Measurements from ENCODE around the gene IL1RAPL1.

The IL1RAPL1 gene

GRCh38 chrX:29902004-29902403 lies 1314.8 kb downstream of the IL1RAPL1 start:
- H3K79me2 ChIP-seq (ENCODE audit: insufficient read depth, low read length) = no peaks in the 10 kb centered on the region
- H3K9me3 ChIP-seq (ENCODE audit: insufficient read depth, low read length) = no peaks in the 10 kb centered on the region
- TF ChIP-seq EZH2phosphoT487 (conservative IDR thresholded peaks at IDR 0.05; ENCODE audit: low read length) (no peak), CTCF (IDR thresholded peaks at IDR 0.05; ENCODE audit: insufficient read depth, low read length, poor library complexity, severe bottlenecking) (no peak)
- H3K9me2 ChIP-seq (replicated peaks; ENCODE audit: insufficient read depth, low read length) = no peaks in the 10 kb centered on the region
- H3K36me3 ChIP-seq (ENCODE audit: low read length) = no peaks in the 10 kb centered on the region
- no peaks in the 10 kb centered on the region for H3F3A ChIP-seq (ENCODE audit: insufficient read depth)
- no peak overlapping the region for H3K4me2 ChIP-seq (ENCODE audit: low read depth, low read length, poor library complexity, severe bottlenecking)
- H3K9ac ChIP-seq (ENCODE audit: low read length) = no peak overlapping the region
- H4K20me1 ChIP-seq (ENCODE audit: low read depth, low read length) = no peaks in the 10 kb centered on the region
- no peak overlapping the region for H2AFZ ChIP-seq (ENCODE audit: low read depth, low read length, severe bottlenecking)
- H3K4me3 ChIP-seq (ENCODE audit: insufficient read depth, low read length, poor library complexity, severe bottlenecking) = no peak overlapping the region
- no peaks in the 10 kb centered on the region for H3K27me3 ChIP-seq (ENCODE audit: low read length)
- H3K27ac ChIP-seq (ENCODE audit: low read depth, low read length) = no peak overlapping the region

GRCh38 chrX:29903360-29903759 lies 1316.1 kb downstream of the IL1RAPL1 start:
- Histone ChIP-seq H3F3A (ENCODE audit: insufficient read depth) (no peaks in the 10 kb centered on the region), H4K20me1 (ENCODE audit: low read depth, low read length) (no peaks in the 10 kb centered on the region), H3K9me2 (replicated peaks; ENCODE audit: insufficient read depth, low read length) (no peaks in the 10 kb centered on the region)

GRCh38 chrX:29911673-29912072 lies 1324.4 kb downstream of the IL1RAPL1 start:
- H3K4me3 ChIP-seq (ENCODE audit: insufficient read depth, low read length, poor library complexity, severe bottlenecking) = no peak overlapping the region
- H4K20me1 ChIP-seq (ENCODE audit: low read depth, low read length) = no peaks in the 10 kb centered on the region
- H2AFZ ChIP-seq (ENCODE audit: low read depth, low read length, severe bottlenecking) = no peak overlapping the region
- no peaks in the 10 kb centered on the region for H3K9me3 ChIP-seq (ENCODE audit: insufficient read depth, low read length)
- no peaks in the 10 kb centered on the region for H3K27me3 ChIP-seq (ENCODE audit: low read length)
- H3K4me2 ChIP-seq (ENCODE audit: low read depth, low read length, poor library complexity, severe bottlenecking) = no peak overlapping the region
- H3K36me3 ChIP-seq (ENCODE audit: low read length) = no peaks in the 10 kb centered on the region
- H3F3A ChIP-seq (ENCODE audit: insufficient read depth) = no peaks in the 10 kb centered on the region
- no peak overlapping the region for H3K27ac ChIP-seq (ENCODE audit: low read depth, low read length)
- no peak overlapping the region for H3K9ac ChIP-seq (ENCODE audit: low read length)
- TF ChIP-seq EZH2phosphoT487 (conservative IDR thresholded peaks at IDR 0.05; ENCODE audit: low read length) (no peak), CTCF (IDR thresholded peaks at IDR 0.05; ENCODE audit: insufficient read depth, low read length, poor library complexity, severe bottlenecking) (no peak)
- no peaks in the 10 kb centered on the region for H3K9me2 ChIP-seq (replicated peaks; ENCODE audit: insufficient read depth, low read length)
- no peaks in the 10 kb centered on the region for H3K79me2 ChIP-seq (ENCODE audit: insufficient read depth, low read length)

More at GRCh38 chrX:29903360-29903759, 1316.1 kb downstream of the IL1RAPL1 start:
- Histone ChIP-seq H3K36me3 (ENCODE audit: low read length) (no peaks in the 10 kb centered on the region), H3K9me3 (ENCODE audit: insufficient read depth, low read length) (no peaks in the 10 kb centered on the region), H3K9ac (ENCODE audit: low read length) (no peak overlapping the region), H3K79me2 (ENCODE audit: insufficient read depth, low read length) (no peaks in the 10 kb centered on the region), H3K4me3 (ENCODE audit: insufficient read depth, low read length, poor library complexity, severe bottlenecking) (no peak overlapping the region), H3K27me3 (ENCODE audit: low read length) (no peaks in the 10 kb centered on the region), H3K27ac (ENCODE audit: low read depth, low read length) (no peak overlapping the region), H3K4me2 (ENCODE audit: low read depth, low read length, poor library complexity, severe bottlenecking) (no peak overlapping the region), H2AFZ (ENCODE audit: low read depth, low read length, severe bottlenecking) (no peak overlapping the region)
- TF ChIP-seq CTCF (IDR thresholded peaks at IDR 0.05; ENCODE audit: insufficient read depth, low read length, poor library complexity, severe bottlenecking) = no peak

DNA sequence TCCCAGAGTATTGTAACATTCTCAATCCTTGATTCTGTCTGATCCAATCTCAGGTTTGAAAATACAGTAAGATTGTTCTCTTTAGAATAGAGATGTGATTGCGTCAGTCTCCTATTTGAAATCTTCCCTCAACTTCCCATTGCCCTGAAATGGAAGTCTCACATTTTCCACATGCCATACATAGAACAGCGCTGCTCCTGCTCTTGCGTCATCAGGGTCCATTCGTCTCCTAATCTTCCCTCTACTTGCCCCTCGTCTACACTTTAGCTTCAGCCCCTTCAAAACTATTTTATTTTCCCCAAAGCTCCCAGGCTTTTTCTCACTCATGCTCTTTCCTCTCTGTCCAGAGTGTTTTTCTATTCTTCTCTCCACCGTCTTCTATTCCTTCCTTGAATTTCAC lies 1326.4 kb downstream of the IL1RAPL1 start:
- TF ChIP-seq EZH2phosphoT487 (conservative IDR thresholded peaks at IDR 0.05; ENCODE audit: low read length) = no peak
- TF ChIP-seq CTCF (IDR thresholded peaks at IDR 0.05; ENCODE audit: insufficient read depth, low read length, poor library complexity, severe bottlenecking) = no peak
- Histone ChIP-seq H3K9me2 (replicated peaks; ENCODE audit: insufficient read depth, low read length) (no peaks in the 10 kb centered on the region), H2AFZ (ENCODE audit: low read depth, low read length, severe bottlenecking) (no peak overlapping the region), H3K27ac (ENCODE audit: low read depth, low read length) (no peak overlapping the region), H3F3A (ENCODE audit: insufficient read depth) (no peaks in the 10 kb centered on the region), H3K79me2 (ENCODE audit: insufficient read depth, low read length) (no peaks in the 10 kb centered on the region), H4K20me1 (ENCODE audit: low read depth, low read length) (no peaks in the 10 kb centered on the region), H3K27me3 (ENCODE audit: low read length) (no peaks in the 10 kb centered on the region), H3K9ac (ENCODE audit: low read length) (no peak overlapping the region), H3K9me3 (ENCODE audit: insufficient read depth, low read length) (no peaks in the 10 kb centered on the region), H3K36me3 (ENCODE audit: low read length) (no peaks in the 10 kb centered on the region), H3K4me2 (ENCODE audit: low read depth, low read length, poor library complexity, severe bottlenecking) (no peak overlapping the region), H3K4me3 (ENCODE audit: insufficient read depth, low read length, poor library complexity, severe bottlenecking) (no peak overlapping the region)
